ENCODE measurements around the gene HS1BP3.

GRCh38 chr2:20624156-20624883, 26.6 kb downstream of the HS1BP3 start:
- TF ChIP-seq CTCF (IDR thresholded peaks at IDR 0.05; ENCODE audit: borderline replicate concordance, extremely low read depth, low read length, poor library complexity, severe bottlenecking): no peak
- no peak for TF ChIP-seq EZH2 (IDR thresholded peaks at IDR 0.05; ENCODE audit: borderline replicate concordance, low read depth, low read length, severe bottlenecking)

Measured in DND-41 (cell line).